Measurements from ENCODE around the gene ZNF438.

DNA sequence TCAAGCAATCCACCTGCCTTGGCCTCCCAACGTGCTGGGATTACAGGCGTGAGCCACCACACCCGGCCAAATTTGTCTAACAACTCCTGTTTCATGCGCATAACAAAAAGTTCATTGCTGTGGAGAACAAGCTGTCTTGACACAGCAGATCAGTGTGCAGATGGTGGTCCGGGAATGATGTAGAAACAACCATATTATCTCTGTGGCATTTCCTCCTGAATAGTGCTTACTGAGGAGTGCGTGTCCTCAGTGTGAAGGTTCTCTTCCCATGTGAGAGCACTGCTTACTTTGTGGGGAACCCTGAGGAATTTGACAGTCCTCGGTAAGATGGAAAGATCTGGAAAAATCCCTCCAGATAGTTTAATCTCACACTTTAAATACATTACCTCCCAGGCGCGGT, 30.3 kb upstream of the ZNF438 start:
- TF ChIP-seq, protein P1, sequence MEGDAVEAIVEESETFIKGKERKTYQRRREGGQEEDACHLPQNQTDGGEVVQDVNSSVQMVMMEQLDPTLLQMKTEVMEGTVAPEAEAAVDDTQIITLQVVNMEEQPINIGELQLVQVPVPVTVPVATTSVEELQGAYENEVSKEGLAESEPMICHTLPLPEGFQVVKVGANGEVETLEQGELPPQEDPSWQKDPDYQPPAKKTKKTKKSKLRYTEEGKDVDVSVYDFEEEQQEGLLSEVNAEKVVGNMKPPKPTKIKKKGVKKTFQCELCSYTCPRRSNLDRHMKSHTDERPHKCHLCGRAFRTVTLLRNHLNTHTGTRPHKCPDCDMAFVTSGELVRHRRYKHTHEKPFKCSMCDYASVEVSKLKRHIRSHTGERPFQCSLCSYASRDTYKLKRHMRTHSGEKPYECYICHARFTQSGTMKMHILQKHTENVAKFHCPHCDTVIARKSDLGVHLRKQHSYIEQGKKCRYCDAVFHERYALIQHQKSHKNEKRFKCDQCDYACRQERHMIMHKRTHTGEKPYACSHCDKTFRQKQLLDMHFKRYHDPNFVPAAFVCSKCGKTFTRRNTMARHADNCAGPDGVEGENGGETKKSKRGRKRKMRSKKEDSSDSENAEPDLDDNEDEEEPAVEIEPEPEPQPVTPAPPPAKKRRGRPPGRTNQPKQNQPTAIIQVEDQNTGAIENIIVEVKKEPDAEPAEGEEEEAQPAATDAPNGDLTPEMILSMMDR (conservative IDR thresholded peaks at IDR 0.05; ENCODE audit: low read depth, low read length), result no peak
- no peak for TF ChIP-seq POLR2A (IDR thresholded peaks at IDR 0.05; ENCODE audit: low read depth, low read length)
- no peak for TF ChIP-seq RAD21 (IDR thresholded peaks at IDR 0.05; ENCODE audit: low read length)
- TF ChIP-seq BHLHE40 (IDR thresholded peaks at IDR 0.05; ENCODE audit: low read depth, low read length), result no peak
- TF ChIP-seq USF2 (IDR thresholded peaks at IDR 0.05; ENCODE audit: low read depth, low read length), result no peak
- no peak for TF ChIP-seq MAFK (IDR thresholded peaks at IDR 0.05; ENCODE audit: low read depth, low read length)
- no peak for TF ChIP-seq CEBPB (IDR thresholded peaks at IDR 0.05; ENCODE audit: low read depth, low read length)
- TF ChIP-seq RFX5 (IDR thresholded peaks at IDR 0.05; ENCODE audit: low read depth, low read length), result no peak
- no peak for TF ChIP-seq SMC3 (IDR thresholded peaks at IDR 0.05; ENCODE audit: low read depth, low read length)
- no peak for TF ChIP-seq RCOR1 (IDR thresholded peaks at IDR 0.05; ENCODE audit: insufficient replicate concordance, low read length)
- no peak for TF ChIP-seq MAZ (IDR thresholded peaks at IDR 0.05; ENCODE audit: borderline replicate concordance, low read depth, low read length)
- TF ChIP-seq ELK1 (IDR thresholded peaks at IDR 0.05; ENCODE audit: borderline replicate concordance, low read depth, low read length), result no peak
- no peak for TF ChIP-seq FOS (IDR thresholded peaks at IDR 0.05; ENCODE audit: low read depth, low read length)
- TF ChIP-seq MXI1 (IDR thresholded peaks at IDR 0.05; ENCODE audit: borderline replicate concordance, low read depth, low read length), result no peak
